Nephron (organoid): ENCODE data around the gene ALOX12.
A peak's percentile ranks its signal among the peaks of the same experiment; 100 is the strongest.

ENCODE experiments used
- H3K27ac Mint-ChIP-seq, 3 experiments: 2 replicates each; pipeline ENCODE4 v1.8.0; 2020; ENCODE audit warnings: mixed read lengths in 3 of 3, mild to moderate bottlenecking in 2 of 3, moderate library complexity in 1 of 3
- H3K27me3 Mint-ChIP-seq: 2 replicates; pipeline ENCODE4 v1.8.0; 2021; ENCODE audit warnings: low read depth, mild to moderate bottlenecking, moderate library complexity, mixed read lengths
- H3K36me3 Mint-ChIP-seq: 2 replicates; pipeline ENCODE4 v1.8.0; 2020; ENCODE audit warnings: low read depth, mixed read lengths
- H3K4me1 Mint-ChIP-seq: 2 replicates; pipeline ENCODE4 v1.8.0; 2020; ENCODE audit warnings: mixed read lengths
- H3K4me3 Mint-ChIP-seq, 3 experiments: 2 replicates each; pipeline ENCODE4 v1.8.0; 2020; ENCODE audit warnings: mild to moderate bottlenecking in 3 of 3, mixed read lengths in 3 of 3, moderate library complexity in 2 of 3
- H3K9me3 Mint-ChIP-seq: 2 replicates; pipeline ENCODE4 v1.8.0; 2020; ENCODE audit warnings: mixed read lengths
- CTCF ChIP-seq, 3 experiments: fragments of 200-600 bp; sonication (generic); IDR thresholded peaks; one replicate each; pipeline ENCODE4 v1.5.0; 2021; ENCODE audit warnings: antibody characterized with exemption in 3 of 3; ENCODE audit not compliant: unreplicated experiment in 3 of 3

ALOX12 gene

GRCh38 chr17:6998855-6999508 is 3.1 kb downstream of the ALOX12 start:
- Mint-ChIP-seq H3K4me3 (no peak overlapping the region), H3K9me3 (no peaks in the 10 kb centered on the region), H3K36me3 (peaks cover 48% of the 10 kb centered on the region), H3K27ac (no peak overlapping the region), H3K27me3 (peaks cover 17% of the 10 kb centered on the region), H3K4me1 (peaks cover 4% of the 10 kb centered on the region)
- no peak for TF ChIP-seq CTCF (IDR thresholded peaks at IDR 0.05; ENCODE audit: unreplicated experiment in 3 of 3)

- peak; percentile 40 to 53 (median 49) for TF ChIP-seq CTCF (IDR thresholded peaks at IDR 0.05; ENCODE audit: unreplicated experiment in 3 of 3)
- Mint-ChIP-seq H3K36me3 (peaks cover 41% of the 10 kb centered on the region), H3K27me3 (peaks cover 7% of the 10 kb centered on the region), H3K4me3 (no peak overlapping the region), H3K4me1 (no peaks in the 10 kb centered on the region), H3K27ac (no peak overlapping the region), H3K9me3 (no peaks in the 10 kb centered on the region)
These were observed 5.6 kb downstream of the ALOX12 start for GRCh38 chr17:7001318-7001961.

GRCh38 chr17:7002288-7003047 is 6.6 kb downstream of the ALOX12 start:
- no peak overlapping the region for H3K27ac Mint-ChIP-seq
- H3K27me3 Mint-ChIP-seq: no peaks in the 10 kb centered on the region
- no peak overlapping the region for H3K4me3 Mint-ChIP-seq

GRCh38 chr17:7003745-7004144 is 7.9 kb downstream of the ALOX12 start:
- no peak overlapping the region for H3K4me3 Mint-ChIP-seq
- no peaks in the 10 kb centered on the region for H3K27me3 Mint-ChIP-seq
- no peaks in the 10 kb centered on the region for H3K9me3 Mint-ChIP-seq
- H3K36me3 Mint-ChIP-seq: peaks cover 24% of the 10 kb centered on the region
- no peak overlapping the region for H3K27ac Mint-ChIP-seq
- no peaks in the 10 kb centered on the region for H3K4me1 Mint-ChIP-seq
- no peak for TF ChIP-seq CTCF (IDR thresholded peaks at IDR 0.05; ENCODE audit: unreplicated experiment in 3 of 3)

More at GRCh38 chr17:7002288-7003047, 6.6 kb downstream of the ALOX12 start:
- H3K9me3 Mint-ChIP-seq: no peaks in the 10 kb centered on the region
- TF ChIP-seq CTCF (IDR thresholded peaks at IDR 0.05; ENCODE audit: unreplicated experiment in 3 of 3): no peak
- H3K36me3 Mint-ChIP-seq: peaks cover 36% of the 10 kb centered on the region
- H3K4me1 Mint-ChIP-seq: no peaks in the 10 kb centered on the region

- Mint-ChIP-seq H3K27ac (no peak overlapping the region), H3K9me3 (no peaks in the 10 kb centered on the region), H3K36me3 (peaks cover 17% of the 10 kb centered on the region), H3K4me1 (no peaks in the 10 kb centered on the region), H3K4me3 (no peak overlapping the region), H3K27me3 (no peaks in the 10 kb centered on the region)
- peak; percentile 58 to 77 (median 72) for TF ChIP-seq CTCF (IDR thresholded peaks at IDR 0.05; ENCODE audit: unreplicated experiment in 3 of 3)
These were observed 8.8 kb downstream of the ALOX12 start for GRCh38 chr17:7004398-7005253.
